Measurements from ENCODE around the gene C10orf71. TPM values are rescaled to one million over a fixed set of nuclear protein-coding genes. Genes with fewer than 3 reads are reported as not detected.

C10orf71 gene
- total RNA-seq, 1 donor from 2014 or later = not detected

DNA sequence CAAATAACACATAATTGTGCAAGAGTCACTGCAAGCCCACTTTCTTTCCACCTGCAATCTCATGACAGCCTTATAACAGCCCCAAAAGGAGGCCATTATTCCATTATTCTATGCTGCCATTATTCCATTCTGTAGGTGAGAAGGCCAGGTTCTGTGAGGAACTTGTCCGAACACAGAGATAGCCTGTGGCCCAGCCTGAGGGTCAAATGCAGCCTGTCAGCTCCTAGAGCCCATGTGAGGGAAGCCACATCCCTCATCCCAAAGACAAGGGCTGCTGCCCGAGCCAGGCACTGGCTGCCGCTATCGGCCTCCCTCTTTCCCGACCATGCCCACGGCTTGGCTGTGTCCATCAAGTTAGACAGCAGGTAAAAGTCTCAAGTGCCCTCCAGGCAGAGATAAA is 24.1 kb upstream of the C10orf71 start:
- DNase-seq (ENCODE audit: low read depth) = no peak

GRCh38 chr10:49275896-49276295 is 23.1 kb upstream of the C10orf71 start:
- no peak for DNase-seq (ENCODE audit: low read depth)

GRCh38 chr10:49276596-49276995 is 22.4 kb upstream of the C10orf71 start:
- no peak for DNase-seq (ENCODE audit: low read depth)

GRCh38 chr10:49277973-49278372 is 21.0 kb upstream of the C10orf71 start:
- no peak for DNase-seq (ENCODE audit: low read depth)

- no peak for DNase-seq (ENCODE audit: low read depth)
Observed at GRCh38 chr10:49278497-49278981, 20.4 kb upstream of the C10orf71 start.

DNA sequence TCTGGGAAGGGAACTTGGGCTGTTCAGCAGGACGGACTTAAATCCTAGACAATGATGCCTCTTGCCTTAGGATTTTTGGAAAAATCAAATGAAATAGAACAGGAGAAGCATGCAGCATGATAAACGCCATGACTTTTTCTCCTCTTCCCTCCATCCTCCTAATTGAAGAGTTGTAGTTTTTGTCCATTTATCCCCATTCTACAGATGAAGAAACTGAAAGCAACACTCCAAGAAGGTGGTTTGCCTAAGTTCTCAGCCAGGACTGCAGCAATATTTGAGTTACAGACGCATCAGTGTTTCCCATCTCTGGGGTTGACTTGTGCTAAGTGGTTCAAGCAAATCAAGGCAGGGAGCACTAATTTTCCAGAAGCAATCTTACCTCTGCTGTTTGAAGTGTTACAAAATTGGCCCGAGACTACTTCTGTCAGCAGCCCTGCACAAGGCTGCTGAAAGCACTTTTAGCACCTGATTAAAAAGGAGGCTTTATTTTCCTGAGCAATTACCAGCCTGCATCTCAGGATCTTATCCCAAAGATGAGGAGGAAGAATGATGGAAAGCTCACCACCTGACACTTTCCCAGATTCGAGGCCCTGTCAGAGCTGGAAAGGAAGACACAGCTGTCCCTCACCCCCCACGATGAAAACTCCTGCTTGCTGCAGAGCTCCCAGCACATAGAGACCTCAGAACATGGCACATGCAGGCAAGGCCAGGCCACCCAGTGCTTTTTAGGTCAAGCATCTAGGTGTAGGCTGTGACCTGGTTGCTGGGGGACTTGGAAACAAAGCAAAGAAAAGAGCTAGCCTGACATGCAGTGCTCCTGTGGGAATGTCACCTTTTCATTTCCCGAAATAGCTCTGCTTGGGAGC is 19.7 kb upstream of the C10orf71 start:
- no peak for DNase-seq (ENCODE audit: low read depth)

- no peak for DNase-seq (ENCODE audit: low read depth)
Observed at GRCh38 chr10:49280001-49280408, 19.0 kb upstream of the C10orf71 start.

DNA sequence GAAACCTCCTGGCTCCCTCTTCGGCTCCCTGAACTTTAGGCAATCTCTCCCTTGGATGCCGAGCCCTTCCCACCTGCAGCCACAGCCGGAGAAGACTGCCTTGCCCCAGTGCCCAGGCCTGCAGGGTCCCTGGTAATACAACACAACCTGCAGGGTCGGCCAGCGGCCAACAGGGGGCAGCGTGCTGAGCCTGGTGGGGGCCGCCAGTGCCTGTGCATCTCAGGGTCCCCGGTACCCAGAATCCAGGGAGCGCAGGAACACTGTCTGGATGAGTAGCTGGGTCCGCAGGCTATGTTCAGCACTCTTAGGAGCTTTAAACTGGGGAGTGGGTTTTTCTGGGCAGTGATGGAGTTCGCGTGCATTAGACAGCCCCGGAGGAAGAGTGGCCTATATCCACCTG is 17.5 kb upstream of the C10orf71 start:
- no peak for DNase-seq (ENCODE audit: low read depth)

- DNase-seq (ENCODE audit: low read depth) = no peak
Observed at GRCh38 chr10:49282306-49282705, 16.7 kb upstream of the C10orf71 start.

GRCh38 chr10:49282879-49283341 is 16.1 kb upstream of the C10orf71 start:
- DNase-seq (ENCODE audit: low read depth) = no peak

- DNase-seq (ENCODE audit: low read depth) = no peak
Observed at GRCh38 chr10:49283491-49283890, 15.5 kb upstream of the C10orf71 start.

GRCh38 chr10:49284356-49284755 is 14.6 kb upstream of the C10orf71 start:
- no peak for DNase-seq (ENCODE audit: low read depth)

DNA sequence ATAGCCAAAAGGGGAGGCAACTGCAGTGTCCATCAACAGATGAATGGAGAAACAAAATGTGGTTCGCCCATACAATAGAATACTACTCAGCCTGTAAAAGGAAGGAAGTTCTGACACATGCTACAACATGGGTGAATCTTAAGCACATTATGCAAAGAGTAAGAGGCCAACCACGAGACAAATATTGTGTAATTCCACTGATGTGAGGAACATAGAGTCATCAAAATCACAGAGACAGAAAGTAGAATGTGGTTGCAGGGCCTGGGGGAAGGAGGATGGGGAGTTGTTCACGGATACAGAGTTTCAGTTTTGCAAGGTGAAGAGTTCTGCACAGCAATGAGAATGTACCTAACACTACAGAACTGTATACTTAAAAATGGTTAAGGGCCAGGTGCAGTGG is 13.7 kb upstream of the C10orf71 start:
- peak; percentile 15 for DNase-seq (ENCODE audit: low read depth)

GRCh38 chr10:49286686-49287085 is 12.3 kb upstream of the C10orf71 start:
- no peak for DNase-seq (ENCODE audit: low read depth)

DNA sequence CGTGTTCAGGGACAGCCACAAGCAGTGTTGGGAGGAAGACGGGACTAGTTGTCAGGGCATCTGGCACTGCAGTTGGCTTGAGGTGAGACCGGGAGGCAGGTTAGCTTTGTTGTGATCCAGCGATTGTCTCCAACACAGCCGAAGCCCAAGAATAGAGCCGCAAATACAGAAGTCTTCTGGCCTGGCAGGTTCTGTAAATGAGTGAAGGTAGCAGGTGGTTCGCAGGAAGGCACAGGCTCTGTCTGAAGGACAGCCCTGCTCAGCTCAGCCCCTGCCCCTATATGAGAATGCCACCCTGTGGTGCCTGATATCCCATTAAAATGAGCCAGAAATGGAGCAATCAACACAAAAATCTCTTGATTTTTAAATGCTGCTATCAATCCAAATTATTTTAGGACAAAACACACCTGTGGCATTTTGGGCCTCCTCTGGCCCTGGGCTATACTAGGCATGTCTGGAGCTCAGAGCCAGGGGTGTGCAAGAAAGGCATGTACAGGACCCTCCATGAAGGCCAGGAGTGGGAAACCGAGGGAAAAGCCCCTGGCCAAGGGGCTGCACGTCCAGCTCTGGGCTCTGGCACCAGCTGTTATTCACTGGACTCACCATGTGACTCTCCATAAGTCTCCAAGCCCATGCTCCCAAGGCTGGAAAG is 11.2 kb upstream of the C10orf71 start:
- no peak for DNase-seq (ENCODE audit: low read depth)

DNA sequence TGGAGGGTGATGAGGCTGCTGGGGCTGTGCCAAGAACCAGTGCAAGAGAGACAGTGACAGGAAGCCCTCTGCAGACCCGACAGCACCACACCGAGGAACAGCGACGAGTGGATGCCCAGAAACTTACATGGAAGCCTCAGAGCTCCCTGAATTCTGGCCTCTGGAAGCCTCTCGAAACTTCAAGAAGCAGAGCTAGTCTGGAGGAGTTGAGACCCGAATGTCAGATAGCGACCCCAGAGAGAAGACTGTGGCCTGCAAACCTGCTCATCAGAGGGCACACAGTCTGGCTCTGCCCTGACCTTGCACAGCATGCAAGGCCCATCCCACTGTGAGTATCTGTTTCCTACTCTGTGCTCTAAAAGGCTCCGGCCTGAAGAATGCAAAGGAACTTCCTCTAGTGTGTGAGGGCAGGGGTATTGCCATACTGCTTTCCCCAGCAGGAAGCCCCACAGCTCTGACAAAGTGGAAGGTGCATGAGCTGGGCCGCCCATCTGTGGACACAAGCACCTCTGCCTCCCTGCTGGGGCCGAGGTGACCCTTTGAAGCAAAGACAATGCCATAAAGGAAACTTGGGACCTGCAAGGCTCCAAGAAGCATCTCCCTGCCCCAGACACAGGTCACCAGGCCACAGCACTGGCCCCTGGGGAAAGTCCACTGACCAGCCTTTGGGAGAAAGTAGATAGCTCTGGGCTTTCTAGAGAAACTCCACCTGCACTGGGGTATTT is 10.5 kb upstream of the C10orf71 start:
- no peak for DNase-seq (ENCODE audit: low read depth)

DNA sequence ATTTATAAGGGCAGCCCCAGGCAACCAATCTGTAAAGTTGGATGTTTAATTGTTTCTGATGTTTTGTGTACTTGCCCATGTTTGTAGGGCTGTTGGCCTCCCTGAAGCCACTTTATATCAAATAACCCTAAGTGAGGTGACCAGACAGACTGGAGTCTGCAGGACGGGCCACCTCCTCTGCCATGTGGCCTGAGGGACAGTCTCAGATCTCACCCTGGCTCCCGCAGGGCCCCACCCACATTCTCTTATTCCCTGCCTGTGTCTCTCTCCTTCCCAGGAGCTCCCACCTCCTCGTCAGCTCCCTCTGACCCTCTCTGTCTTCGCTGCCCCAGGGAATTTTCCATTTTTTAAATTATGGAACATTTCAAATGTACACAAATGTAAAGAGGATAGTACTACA is 9.5 kb upstream of the C10orf71 start:
- no peak for DNase-seq (ENCODE audit: low read depth)

DNA sequence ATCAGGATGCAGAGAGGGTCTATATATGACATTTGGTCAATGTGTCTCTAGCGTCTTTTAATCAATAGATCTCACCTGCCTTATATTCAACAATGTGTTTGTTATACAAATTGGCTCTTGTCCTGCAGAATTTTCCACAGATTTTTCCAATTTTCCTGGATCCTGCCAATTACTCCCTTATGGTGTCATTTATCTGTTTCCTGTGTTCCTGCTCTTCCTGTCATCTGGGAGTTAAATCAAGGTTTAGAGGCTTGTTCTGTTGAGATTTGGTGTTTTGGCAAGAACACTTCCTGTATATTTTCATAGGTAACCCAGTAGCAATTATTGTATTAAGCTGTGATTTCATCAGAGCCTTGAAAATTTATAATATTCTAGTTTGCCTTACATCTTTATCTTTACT is 8.8 kb upstream of the C10orf71 start:
- no peak for DNase-seq (ENCODE audit: low read depth)

DNA sequence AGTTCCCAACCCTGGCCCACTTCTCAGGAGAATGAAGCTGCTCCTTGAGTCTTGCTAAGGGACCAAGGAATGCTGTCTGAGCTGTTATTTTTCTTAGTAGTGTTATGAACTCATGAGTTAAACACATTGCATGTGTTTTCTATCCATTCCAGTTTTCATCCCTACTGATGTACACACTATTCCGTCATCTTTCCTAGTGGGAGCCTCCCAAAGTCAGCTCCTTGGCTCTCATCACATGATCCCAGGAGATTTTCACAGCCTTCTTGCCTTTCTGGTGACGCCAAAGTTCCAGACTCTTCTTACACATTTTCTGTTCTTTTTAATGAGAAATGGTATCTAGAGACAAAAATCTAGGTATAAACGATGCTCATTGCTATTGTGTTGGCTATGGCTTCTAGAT is 8.4 kb upstream of the C10orf71 start:
- DNase-seq (ENCODE audit: low read depth) = no peak

DNA sequence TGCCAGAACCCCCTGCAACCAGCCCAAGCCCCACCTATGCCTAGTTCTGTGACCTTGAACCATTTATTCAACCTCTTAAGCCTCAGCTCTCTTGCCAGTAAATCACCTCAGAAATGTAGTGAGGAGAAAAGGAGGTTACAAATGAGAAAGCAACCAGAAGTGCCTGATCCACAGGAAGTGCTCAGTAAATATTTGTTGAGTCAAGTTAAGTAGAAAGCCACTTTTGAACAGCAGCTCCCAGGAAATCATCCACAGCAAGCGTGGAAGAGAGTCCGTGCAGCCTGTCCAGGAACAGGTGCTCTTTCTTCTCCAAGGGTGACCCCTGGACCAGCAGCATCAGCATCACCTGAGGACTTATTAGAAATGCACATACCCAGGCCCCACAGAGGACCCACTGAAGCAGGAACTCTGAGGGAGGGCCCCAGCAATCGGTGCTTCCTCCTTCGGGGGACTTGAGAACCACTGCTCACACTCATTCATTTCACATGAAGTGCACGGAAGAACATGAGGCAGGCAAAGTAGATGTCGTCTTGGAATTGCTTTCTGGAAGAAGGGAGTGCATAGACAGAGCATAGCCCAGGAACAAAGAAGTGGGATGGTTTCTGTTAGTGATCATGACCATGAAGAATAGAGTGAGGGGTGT is 6.3 kb upstream of the C10orf71 start:
- DNase-seq (ENCODE audit: low read depth) = no peak

DNA sequence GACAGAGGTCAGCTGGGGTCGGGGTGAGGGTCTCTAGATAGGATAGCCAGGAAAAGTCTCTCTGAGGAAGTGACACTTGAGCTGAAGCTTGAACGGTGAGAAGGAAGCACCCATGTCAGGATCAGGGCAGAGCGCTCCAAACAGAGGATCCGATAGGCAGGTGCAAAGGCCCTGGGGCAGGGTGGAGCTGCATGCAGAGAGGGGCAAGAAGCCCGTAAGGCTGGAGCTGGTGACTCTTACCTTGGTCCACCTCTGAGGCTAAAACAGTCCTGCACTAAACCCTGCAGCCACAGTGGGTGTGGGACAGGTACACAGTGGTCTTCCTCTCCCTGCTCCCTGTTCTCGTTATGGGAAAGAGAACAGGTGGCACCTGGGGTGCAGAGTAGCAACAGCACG is 5.8 kb upstream of the C10orf71 start:
- no peak for DNase-seq (ENCODE audit: low read depth)

GRCh38 chr10:49294731-49295130 is 4.2 kb upstream of the C10orf71 start:
- no peak for DNase-seq (ENCODE audit: low read depth)
